Mucosa of stomach (tissue), 1 donor: Measurements from ENCODE around the gene SLC7A1.

Experiments
- H3K27me3 ChIP-seq: one replicate; pipeline ENCODE4 v1.7.0; 2013; ENCODE audit warnings: mild to moderate bottlenecking, low read length; ENCODE audit not compliant: control insufficient read depth, insufficient read depth
- H3K36me3 ChIP-seq: one replicate; pipeline ENCODE4 v1.7.0; 2013; ENCODE audit warnings: low read length; ENCODE audit not compliant: control insufficient read depth, insufficient read depth
- H3K4me1 ChIP-seq: one replicate; pipeline ENCODE4 v1.7.0; 2013; ENCODE audit warnings: mild to moderate bottlenecking, low read length; ENCODE audit not compliant: control insufficient read depth, insufficient read depth
- H3K4me3 ChIP-seq: one replicate; pipeline ENCODE4 v1.7.0; 2013; ENCODE audit warnings: low read length
- H3K9ac ChIP-seq: one replicate; pipeline ENCODE4 v1.7.0; 2013; ENCODE audit warnings: mild to moderate bottlenecking, low read length, moderate library complexity
- H3K9me3 ChIP-seq: one replicate; pipeline ENCODE4 v1.7.0; 2013; ENCODE audit warnings: mild to moderate bottlenecking, low read length, moderate library complexity; ENCODE audit not compliant: control insufficient read depth
- donor health status: Pancreatic carcinoma.

SLC7A1 gene

DNA sequence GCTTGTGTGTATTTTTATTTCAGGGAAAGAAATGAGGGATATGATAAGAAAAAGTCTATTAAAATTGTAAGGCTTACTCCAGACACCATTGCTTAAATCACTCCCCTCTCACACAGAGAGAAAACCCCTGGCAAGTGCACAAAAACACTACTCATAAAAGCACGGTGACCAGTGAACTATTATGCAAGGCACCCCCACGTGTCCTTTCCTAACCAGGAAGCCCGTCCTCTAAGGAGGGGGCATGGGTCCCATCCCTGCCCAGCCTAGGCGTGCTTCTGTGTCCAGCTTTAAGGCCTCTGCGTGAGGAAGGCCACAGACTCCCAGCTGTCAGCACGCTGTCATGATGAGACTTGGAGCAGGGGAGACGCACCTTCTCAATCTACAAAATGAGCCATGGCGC, 83.5 kb downstream of the SLC7A1 start:
- Histone ChIP-seq H3K4me1 (no peaks in the 10 kb centered on the region), H3K4me3 (no peak overlapping the region), H3K9ac (no peak overlapping the region), H3K27me3 (no peaks in the 10 kb centered on the region), H3K36me3 (no peaks in the 10 kb centered on the region), H3K9me3 (no peaks in the 10 kb centered on the region)

- H3K9me3 ChIP-seq: no peaks in the 10 kb centered on the region
Observed at GRCh38 chr13:29511106-29511796, 84.2 kb downstream of the SLC7A1 start.

GRCh38 chr13:29510651-29511084, 84.8 kb downstream of the SLC7A1 start:
- Histone ChIP-seq H3K9me3 (no peaks in the 10 kb centered on the region), H3K4me3 (no peak overlapping the region), H3K4me1 (no peaks in the 10 kb centered on the region), H3K9ac (no peak overlapping the region), H3K36me3 (no peaks in the 10 kb centered on the region), H3K27me3 (peaks cover 4% of the 10 kb centered on the region)

More at GRCh38 chr13:29511106-29511796, 84.2 kb downstream of the SLC7A1 start:
- Histone ChIP-seq H3K27me3 (no peaks in the 10 kb centered on the region), H3K4me1 (no peaks in the 10 kb centered on the region), H3K9ac (no peak overlapping the region), H3K4me3 (no peak overlapping the region), H3K36me3 (no peaks in the 10 kb centered on the region)

DNA sequence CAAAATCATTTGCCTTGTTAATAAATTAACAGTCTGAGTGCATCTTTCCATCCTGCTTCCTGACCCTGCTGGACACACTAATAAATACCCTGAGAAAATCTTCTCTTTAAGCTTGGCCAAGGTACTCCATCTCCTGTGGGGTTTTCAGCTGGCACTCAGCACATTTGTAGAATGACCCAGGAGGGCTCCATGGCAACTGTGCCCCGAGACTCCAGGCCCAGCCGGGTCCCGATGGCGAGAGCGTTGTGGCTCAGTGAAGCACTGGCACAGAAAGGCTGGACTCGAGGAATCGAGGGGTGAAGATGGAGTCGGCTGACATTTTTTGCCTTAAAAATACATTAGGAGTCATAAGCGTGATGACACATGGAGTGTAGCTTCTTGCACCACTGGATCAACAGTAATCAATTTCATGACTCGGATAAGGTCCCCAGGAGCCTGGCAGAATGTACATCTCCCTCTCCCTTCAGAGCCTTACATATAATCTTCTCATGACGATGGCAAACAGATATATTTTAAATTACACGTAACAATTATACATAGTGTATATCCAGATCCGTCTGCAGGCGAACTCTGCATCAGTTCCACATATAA, 85.4 kb downstream of the SLC7A1 start:
- no peaks in the 10 kb centered on the region for H3K4me1 ChIP-seq
- H3K4me3 ChIP-seq: no peak overlapping the region
- H3K9ac ChIP-seq: no peak overlapping the region
- H3K27me3 ChIP-seq: peaks cover 4% of the 10 kb centered on the region
- H3K36me3 ChIP-seq: no peaks in the 10 kb centered on the region
- H3K9me3 ChIP-seq: no peaks in the 10 kb centered on the region

- no peak overlapping the region for H3K4me3 ChIP-seq
- peaks cover 4% of the 10 kb centered on the region for H3K27me3 ChIP-seq
- H3K9me3 ChIP-seq: no peaks in the 10 kb centered on the region
- H3K9ac ChIP-seq: no peak overlapping the region
- no peaks in the 10 kb centered on the region for H3K36me3 ChIP-seq
- no peaks in the 10 kb centered on the region for H3K4me1 ChIP-seq
Observed at GRCh38 chr13:29508876-29509252, 86.6 kb downstream of the SLC7A1 start.

- Histone ChIP-seq H3K9me3 (no peaks in the 10 kb centered on the region), H3K9ac (no peak overlapping the region), H3K27me3 (peaks cover 4% of the 10 kb centered on the region), H3K4me1 (no peaks in the 10 kb centered on the region), H3K36me3 (no peaks in the 10 kb centered on the region), H3K4me3 (no peak overlapping the region)
Observed at GRCh38 chr13:29508130-29508875, 87.2 kb downstream of the SLC7A1 start.

DNA sequence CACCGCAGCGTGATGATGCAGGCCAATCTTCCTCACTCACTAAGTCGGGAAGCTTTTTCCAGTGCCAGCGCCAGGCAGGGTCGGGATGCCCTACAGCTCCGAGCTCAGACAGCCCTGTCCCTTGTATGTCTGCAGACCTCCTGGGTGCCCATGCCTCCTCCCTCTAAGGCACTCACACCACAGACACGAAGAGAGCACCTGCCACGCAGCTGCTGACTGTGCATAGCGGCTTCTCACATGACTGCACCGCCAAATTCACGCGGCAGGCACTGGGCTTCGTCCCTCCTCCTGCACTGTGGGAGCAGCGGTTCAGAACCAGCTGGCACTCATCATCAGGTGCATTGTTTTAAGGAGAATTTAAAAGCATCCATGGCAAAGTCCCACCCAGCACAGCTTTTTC, 88.1 kb downstream of the SLC7A1 start:
- Histone ChIP-seq H3K9me3 (no peaks in the 10 kb centered on the region), H3K27me3 (peaks cover 9% of the 10 kb centered on the region), H3K9ac (no peak overlapping the region), H3K36me3 (no peaks in the 10 kb centered on the region), H3K4me1 (no peaks in the 10 kb centered on the region), H3K4me3 (no peak overlapping the region)

DNA sequence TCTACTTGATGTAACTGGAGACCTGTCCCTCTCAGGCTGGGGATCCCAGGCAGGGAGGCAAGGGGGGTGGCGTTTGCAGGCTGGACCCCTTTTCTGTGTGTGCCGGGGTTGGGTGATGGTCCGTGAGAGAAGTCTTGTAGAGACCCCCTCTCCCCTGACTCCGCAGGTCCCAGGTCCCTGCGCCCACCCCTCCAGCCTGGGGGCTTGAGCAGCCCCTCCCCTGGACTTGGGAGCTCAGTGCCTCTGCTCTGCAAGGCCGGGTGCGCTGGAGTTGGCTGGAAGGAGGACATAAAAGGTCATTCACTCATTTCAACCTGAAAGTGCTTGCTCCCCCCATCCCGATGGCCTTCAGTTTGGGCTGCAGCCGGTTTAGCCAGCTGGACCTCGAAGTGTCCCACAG, 89.5 kb downstream of the SLC7A1 start:
- Histone ChIP-seq H3K4me3 (no peak overlapping the region), H3K27me3 (peaks cover 9% of the 10 kb centered on the region), H3K36me3 (no peaks in the 10 kb centered on the region), H3K9ac (no peak overlapping the region), H3K4me1 (no peaks in the 10 kb centered on the region), H3K9me3 (no peaks in the 10 kb centered on the region)

DNA sequence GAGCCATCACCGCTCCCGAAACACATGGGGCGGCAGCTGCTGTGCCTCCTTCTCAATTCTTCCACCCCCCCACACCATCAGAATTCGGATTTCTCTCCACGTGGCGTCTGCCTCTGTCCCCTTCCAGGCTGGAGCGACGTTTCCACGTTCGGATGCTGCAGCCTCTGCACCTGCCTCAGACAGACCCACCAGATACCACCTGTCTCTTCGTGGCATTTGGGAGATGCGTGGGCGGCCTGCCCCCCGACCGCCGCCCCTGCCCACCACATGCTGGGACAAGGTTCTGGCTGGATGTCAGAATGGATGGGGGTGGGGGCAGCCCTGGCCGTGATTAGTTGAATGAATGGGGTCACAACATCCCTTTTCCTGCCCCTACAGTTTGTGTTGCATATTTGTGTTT, 90.0 kb downstream of the SLC7A1 start:
- Histone ChIP-seq H3K9me3 (no peaks in the 10 kb centered on the region), H3K27me3 (peaks cover 9% of the 10 kb centered on the region), H3K9ac (no peak overlapping the region), H3K36me3 (no peaks in the 10 kb centered on the region), H3K4me3 (no peak overlapping the region), H3K4me1 (no peaks in the 10 kb centered on the region)

DNA sequence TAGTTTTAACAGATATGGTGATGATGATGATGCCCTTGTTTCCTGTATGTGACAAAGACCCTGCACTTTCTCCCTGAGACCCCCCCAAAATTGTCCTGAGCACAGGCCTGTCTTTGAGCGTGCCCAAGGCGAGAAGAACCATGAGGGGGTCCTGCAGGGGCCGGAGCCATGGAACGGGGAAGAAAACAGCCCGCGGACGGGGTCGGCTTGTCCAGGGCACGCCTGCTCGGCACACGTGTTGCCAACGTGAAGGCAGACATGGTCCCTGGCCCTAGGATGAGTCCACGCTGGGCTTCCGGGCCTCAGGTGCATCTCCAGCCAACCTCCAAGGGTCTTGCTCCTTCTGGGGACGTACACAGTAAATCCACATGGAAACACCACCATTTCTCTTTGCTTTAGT, 90.8 kb downstream of the SLC7A1 start:
- no peak overlapping the region for H3K4me3 ChIP-seq
- no peaks in the 10 kb centered on the region for H3K36me3 ChIP-seq
- H3K4me1 ChIP-seq: no peaks in the 10 kb centered on the region
- H3K27me3 ChIP-seq: peaks cover 9% of the 10 kb centered on the region
- no peaks in the 10 kb centered on the region for H3K9me3 ChIP-seq
- no peak overlapping the region for H3K9ac ChIP-seq

GRCh38 chr13:29503041-29503837, 92.2 kb downstream of the SLC7A1 start:
- Histone ChIP-seq H3K36me3 (no peaks in the 10 kb centered on the region), H3K27me3 (peaks cover 9% of the 10 kb centered on the region), H3K9me3 (no peaks in the 10 kb centered on the region), H3K4me3 (no peak overlapping the region), H3K4me1 (no peaks in the 10 kb centered on the region), H3K9ac (no peak overlapping the region)
